ENCODE measurements around the gene SPIB. TPM values are rescaled to one million over a fixed set of nuclear protein-coding genes. Genes with fewer than 3 reads are reported as not detected.

The SPIB gene
- total and polyA plus RNA-seq, 2 of the 4 experiments (the other 2 are of a cell fraction), result not detected

DNA sequence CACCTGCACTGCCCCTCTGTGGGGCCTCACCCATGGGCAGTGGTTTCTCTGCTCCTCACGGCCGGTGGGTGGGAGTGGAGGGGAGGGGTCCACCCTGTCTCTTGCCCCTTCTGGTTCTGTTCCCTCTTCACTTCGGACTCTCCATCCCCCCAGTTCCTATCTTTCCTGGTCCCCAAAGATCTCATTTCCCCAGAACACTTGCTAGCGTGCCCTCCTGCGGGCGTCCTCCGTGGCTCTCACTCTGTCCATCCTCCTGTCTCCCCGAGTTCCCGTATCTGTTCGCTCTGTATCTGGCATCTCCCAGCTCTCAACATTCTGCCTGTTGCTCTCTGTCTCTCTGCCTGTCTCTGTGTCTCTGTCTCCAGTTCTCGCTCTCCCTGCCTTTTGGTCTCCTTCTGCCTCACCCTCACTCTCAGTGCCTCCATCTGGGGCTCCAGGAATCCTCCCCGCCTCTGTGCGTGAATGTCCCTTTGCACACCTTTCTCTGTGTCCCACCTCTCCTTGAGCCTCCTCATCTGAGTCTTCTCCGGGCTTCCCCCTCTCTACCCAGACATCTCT, 363 bp downstream of the SPIB start:
- no peak overlapping the region for H3K56ac ChIP-seq (ENCODE audit: extremely low read depth, insufficient read depth, low read length)
- ATAC-seq (ENCODE audit: low read depth) (no peak), DNase-seq (no peak)
- WGBS, 2 experiments (ENCODE audit: extremely low coverage in 2 of 2, insufficient read length in 1 of 2), result 41% methylated on average over 3 of the region's 14 CpGs; no CpG with 5 or more reads in 1 of the 2 experiments
- no peak overlapping the region for H2AFZ ChIP-seq (replicated peaks; ENCODE audit: low read length, poor library complexity)
- H4K20me1 ChIP-seq (ENCODE audit: insufficient read depth, low read length), result no peaks in the 10 kb centered on the region
- no peak overlapping the region for H3K4me2 ChIP-seq (ENCODE audit: low read depth, low read length)
- intact Hi-C loops (cut with micrococcal nuclease) (no loop called here), in situ Hi-C loops (cut with MboI; ENCODE audit: low sequenced_read_pairs) (no loop called here), dilution Hi-C loops (cut with HindIII; ENCODE audit: low sequenced_read_pairs, unreplicated experiment) (no loop called here)
- peaks cover 21% of the 10 kb centered on the region for H3K27me3 ChIP-seq (ENCODE audit: control insufficient read depth, insufficient read depth, low read length)
- H4K91ac ChIP-seq (ENCODE audit: insufficient read depth, low read depth, low read length), result no peak overlapping the region
- no peak overlapping the region for H3K23ac ChIP-seq (ENCODE audit: low read depth, low read length)
- no TSS peak for BruUV-seq (replicated peaks)
- no peak overlapping the region for H3K4ac ChIP-seq (ENCODE audit: low read depth, low read length)
- no peak for TF ChIP-seq RFX5 (IDR thresholded peaks at IDR 0.05; ENCODE audit: low read depth, low read length)
- no peak for TF ChIP-seq CTCF (conservative IDR thresholded peaks at IDR 0.05; ENCODE audit: low read depth, low read length)
- TF ChIP-seq NFE2L2 (IDR thresholded peaks at IDR 0.05; ENCODE audit: low read depth, low read length), result no peak
- TF ChIP-seq, protein P1, sequence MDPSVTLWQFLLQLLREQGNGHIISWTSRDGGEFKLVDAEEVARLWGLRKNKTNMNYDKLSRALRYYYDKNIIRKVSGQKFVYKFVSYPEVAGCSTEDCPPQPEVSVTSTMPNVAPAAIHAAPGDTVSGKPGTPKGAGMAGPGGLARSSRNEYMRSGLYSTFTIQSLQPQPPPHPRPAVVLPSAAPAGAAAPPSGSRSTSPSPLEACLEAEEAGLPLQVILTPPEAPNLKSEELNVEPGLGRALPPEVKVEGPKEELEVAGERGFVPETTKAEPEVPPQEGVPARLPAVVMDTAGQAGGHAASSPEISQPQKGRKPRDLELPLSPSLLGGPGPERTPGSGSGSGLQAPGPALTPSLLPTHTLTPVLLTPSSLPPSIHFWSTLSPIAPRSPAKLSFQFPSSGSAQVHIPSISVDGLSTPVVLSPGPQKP (IDR thresholded peaks at IDR 0.05; ENCODE audit: borderline replicate concordance, low read depth, low read length), result no peak
- no peak for TF ChIP-seq CHD1 (IDR thresholded peaks at IDR 0.05; ENCODE audit: low read depth, low read length)
- no peak for TF ChIP-seq POLR2A (IDR thresholded peaks at IDR 0.05; ENCODE audit: low read depth, low read length)
- TF ChIP-seq MAFK (IDR thresholded peaks at IDR 0.05; ENCODE audit: low read depth, low read length), result no peak
- no peak for TF ChIP-seq RAD21 (IDR thresholded peaks at IDR 0.05; ENCODE audit: low read length)
- no peak for TF ChIP-seq MAZ (IDR thresholded peaks at IDR 0.05; ENCODE audit: borderline replicate concordance, low read depth, low read length)
- no peak for TF ChIP-seq FOS (IDR thresholded peaks at IDR 0.05; ENCODE audit: low read depth, low read length)
- no peak for TF ChIP-seq MXI1 (IDR thresholded peaks at IDR 0.05; ENCODE audit: borderline replicate concordance, low read depth, low read length)
- TF ChIP-seq, protein P2, sequence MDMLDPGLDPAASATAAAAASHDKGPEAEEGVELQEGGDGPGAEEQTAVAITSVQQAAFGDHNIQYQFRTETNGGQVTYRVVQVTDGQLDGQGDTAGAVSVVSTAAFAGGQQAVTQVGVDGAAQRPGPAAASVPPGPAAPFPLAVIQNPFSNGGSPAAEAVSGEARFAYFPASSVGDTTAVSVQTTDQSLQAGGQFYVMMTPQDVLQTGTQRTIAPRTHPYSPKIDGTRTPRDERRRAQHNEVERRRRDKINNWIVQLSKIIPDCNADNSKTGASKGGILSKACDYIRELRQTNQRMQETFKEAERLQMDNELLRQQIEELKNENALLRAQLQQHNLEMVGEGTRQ (IDR thresholded peaks at IDR 0.05; ENCODE audit: low read depth, low read length), result no peak
- no peak for TF ChIP-seq CEBPB (IDR thresholded peaks at IDR 0.05; ENCODE audit: low read depth, low read length)
- no peak for TF ChIP-seq BHLHE40 (IDR thresholded peaks at IDR 0.05; ENCODE audit: low read depth, low read length)
- no peak for TF ChIP-seq SMC3 (IDR thresholded peaks at IDR 0.05; ENCODE audit: low read depth, low read length)
- no peak for TF ChIP-seq RCOR1 (IDR thresholded peaks at IDR 0.05; ENCODE audit: insufficient replicate concordance, low read length)
- H2AK5ac ChIP-seq (ENCODE audit: low read depth, low read length), result no peak overlapping the region
- no peak overlapping the region for H4K5ac ChIP-seq (ENCODE audit: low read depth, low read length)
- no peak overlapping the region for H2BK120ac ChIP-seq (ENCODE audit: low read depth, low read length)
- no peaks in the 10 kb centered on the region for H3K36me3 ChIP-seq (ENCODE audit: control insufficient read depth, insufficient read depth, low read length)
- H3K9me3 ChIP-seq (ENCODE audit: control insufficient read depth, insufficient read depth, low read length), result no peaks in the 10 kb centered on the region
- H3K27ac ChIP-seq (ENCODE audit: insufficient read depth, low read length), result no peak overlapping the region
- no peak overlapping the region for H3K14ac ChIP-seq (replicated peaks; ENCODE audit: low read depth, low read length)
- no peak overlapping the region for H2BK5ac ChIP-seq (ENCODE audit: low read depth, low read length, poor library complexity, severe bottlenecking)
- no peak overlapping the region for H2BK20ac ChIP-seq (ENCODE audit: low read depth, low read length)
- ChIA-PET POLR2A (ENCODE audit: unreplicated experiment) (no interaction called here), CTCF (no interaction called here)
- no peaks in the 10 kb centered on the region for H3K79me1 ChIP-seq (ENCODE audit: low read depth in 1 of 2, low read length in 2 of 2)
- H2BK15ac ChIP-seq (ENCODE audit: low read depth, low read length), result no peak overlapping the region
- H3K18ac ChIP-seq (ENCODE audit: low read depth, low read length), result no peak overlapping the region
- H4K8ac ChIP-seq (ENCODE audit: low read depth in 2 of 2, low read length in 2 of 2), result no peak overlapping the region
- no peaks in the 10 kb centered on the region for H3K9me1 ChIP-seq (ENCODE audit: insufficient read depth, low read length)
- H2AK9ac ChIP-seq (replicated peaks; ENCODE audit: low read depth, low read length, poor library complexity), result no peak overlapping the region
- no peak overlapping the region for H3K4me3 ChIP-seq (ENCODE audit: insufficient read depth, low read depth, low read length)
- no peaks in the 10 kb centered on the region for H3K4me1 ChIP-seq (ENCODE audit: control insufficient read depth, insufficient read depth, low read length)
- H3K9ac ChIP-seq (ENCODE audit: low read depth, low read length), result no peak overlapping the region
